GM10847 (cell line): ENCODE results near the gene CHIT1.

ENCODE experiments used
- POLR2A ChIP-seq: IDR thresholded peaks from 2 replicates; pipeline ENCODE4 v1.6.1; 2011; ENCODE audit not compliant: insufficient read length; ENCODE audit errors: extremely low read depth

The CHIT1 gene

DNA sequence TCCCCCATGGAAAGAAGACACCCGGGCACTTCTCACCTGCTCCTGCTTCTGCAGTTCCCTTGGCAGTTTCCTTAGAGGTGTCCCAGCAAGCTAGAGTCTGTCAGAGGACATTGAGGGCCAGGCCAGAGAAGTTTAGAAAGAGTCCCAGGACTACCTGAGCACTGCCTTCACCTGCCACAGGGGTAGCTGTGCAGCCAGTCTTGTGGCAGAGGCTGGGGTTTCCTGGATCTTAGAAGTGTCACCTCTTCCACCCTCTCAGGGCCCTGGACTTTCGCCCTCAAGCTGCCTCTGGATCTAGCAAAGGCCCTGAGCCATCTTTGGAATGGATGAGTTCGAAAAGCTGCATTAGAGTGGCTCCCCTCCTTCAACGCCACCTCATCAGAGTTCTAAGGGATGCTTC lies 41.0 kb upstream of the CHIT1 start:
- no peak for TF ChIP-seq POLR2A

DNA sequence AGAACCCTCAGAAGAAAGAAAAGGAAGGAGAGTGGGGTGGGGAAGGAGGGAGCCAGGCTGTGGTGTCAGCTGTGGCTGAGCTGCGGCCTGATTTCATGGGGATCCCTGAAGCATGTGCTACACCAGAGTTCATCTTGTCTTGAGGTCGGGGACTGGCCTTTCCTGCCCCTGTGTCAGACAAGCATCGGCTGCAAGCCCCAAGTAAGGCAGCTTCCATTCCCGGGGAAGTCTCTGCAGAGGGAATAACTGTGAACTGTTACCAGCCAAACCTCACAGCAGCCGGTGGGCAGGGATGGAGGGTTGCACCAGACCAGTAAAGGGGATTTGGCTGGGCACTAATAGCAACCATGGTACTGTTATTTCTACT lies 40.2 kb upstream of the CHIT1 start:
- TF ChIP-seq POLR2A = no peak

GRCh38 chr1:203268901-203269653 lies 39.6 kb upstream of the CHIT1 start:
- no peak for TF ChIP-seq POLR2A

GRCh38 chr1:203267912-203268311 lies 38.4 kb upstream of the CHIT1 start:
- no peak for TF ChIP-seq POLR2A

GRCh38 chr1:203267347-203267846 lies 37.9 kb upstream of the CHIT1 start:
- no peak for TF ChIP-seq POLR2A

DNA sequence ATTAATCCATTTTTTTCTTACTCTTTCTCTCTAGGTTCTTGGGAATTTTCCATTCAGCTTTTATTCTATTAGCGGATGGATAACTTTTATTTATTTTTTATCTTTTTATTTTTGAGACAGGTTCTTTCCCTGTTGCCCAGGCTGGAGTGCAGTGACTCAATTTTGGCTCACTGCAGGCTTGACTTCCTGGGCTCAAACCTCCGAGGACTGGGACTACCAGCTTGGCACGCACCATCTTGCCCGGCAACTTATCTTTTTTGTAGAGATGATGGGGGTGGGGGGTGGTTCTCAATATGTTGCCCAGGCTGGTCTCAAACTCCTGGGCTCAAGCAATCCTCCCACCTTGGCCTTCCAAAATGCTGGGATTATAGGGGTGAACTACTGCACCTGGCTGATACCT lies 36.1 kb upstream of the CHIT1 start:
- TF ChIP-seq POLR2A = no peak

- TF ChIP-seq POLR2A = no peak
Measured at GRCh38 chr1:203264052-203264501, 34.6 kb upstream of the CHIT1 start.

DNA sequence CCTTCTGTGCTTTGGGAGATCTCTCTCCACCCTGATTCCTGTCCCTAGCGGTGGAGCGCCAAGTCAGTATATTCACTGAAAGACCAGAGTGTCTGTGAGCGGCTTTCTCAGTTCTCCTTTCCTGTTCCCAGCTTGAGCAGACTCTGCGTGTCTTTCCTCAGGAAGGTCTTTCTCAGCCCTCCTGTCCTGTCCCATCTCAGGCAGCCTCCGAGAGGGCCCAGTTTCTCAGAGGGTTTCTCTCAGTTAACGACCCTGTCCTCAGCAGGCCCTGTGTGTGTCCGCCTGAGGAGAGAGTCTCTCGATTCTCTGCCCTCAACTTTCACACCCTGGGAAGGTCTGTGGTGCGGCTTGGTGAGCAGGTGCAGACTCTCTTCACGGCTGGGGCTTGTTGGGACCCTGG lies 34.0 kb upstream of the CHIT1 start:
- TF ChIP-seq POLR2A = no peak

DNA sequence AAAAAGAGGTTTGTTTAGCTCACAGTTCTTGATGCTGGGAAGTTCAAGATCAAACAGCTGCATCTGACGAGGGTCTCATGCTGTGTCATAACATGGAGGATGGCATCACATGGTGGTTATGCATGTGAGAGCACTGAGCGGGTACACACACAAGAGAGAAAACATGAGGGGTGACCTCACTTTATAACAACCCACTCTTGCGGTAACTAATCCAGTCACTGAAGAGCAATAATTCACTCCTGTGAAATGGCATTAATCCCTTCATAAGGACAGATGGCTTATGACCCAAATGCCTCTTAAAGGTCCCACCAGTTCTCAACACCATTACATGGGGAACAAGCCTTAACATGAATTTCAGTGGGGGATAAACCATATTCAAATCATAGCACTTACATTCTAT lies 23.2 kb upstream of the CHIT1 start:
- no peak for TF ChIP-seq POLR2A

GRCh38 chr1:203251466-203251865 lies 22.0 kb upstream of the CHIT1 start:
- TF ChIP-seq POLR2A = no peak

GRCh38 chr1:203250911-203251310 lies 21.4 kb upstream of the CHIT1 start:
- TF ChIP-seq POLR2A = no peak

DNA sequence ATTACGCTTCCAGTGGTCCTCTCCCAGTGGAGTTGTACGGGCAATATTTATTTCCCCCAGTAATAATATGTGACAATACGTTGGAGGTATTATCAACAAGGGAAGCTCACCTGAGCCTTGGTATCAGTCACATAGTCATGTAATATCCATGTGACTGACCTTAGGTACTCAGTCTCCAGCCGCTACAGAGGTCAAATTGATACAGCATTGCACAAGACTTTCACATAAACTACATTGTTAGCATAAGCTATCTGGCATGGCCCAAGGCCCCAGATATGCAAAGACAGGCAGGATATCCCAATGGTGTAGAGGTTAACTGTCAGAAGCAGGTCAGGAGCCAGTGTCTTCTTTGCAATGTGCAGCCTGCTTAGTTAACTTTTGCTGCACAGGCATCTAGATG lies 15.3 kb upstream of the CHIT1 start:
- no peak for TF ChIP-seq POLR2A

DNA sequence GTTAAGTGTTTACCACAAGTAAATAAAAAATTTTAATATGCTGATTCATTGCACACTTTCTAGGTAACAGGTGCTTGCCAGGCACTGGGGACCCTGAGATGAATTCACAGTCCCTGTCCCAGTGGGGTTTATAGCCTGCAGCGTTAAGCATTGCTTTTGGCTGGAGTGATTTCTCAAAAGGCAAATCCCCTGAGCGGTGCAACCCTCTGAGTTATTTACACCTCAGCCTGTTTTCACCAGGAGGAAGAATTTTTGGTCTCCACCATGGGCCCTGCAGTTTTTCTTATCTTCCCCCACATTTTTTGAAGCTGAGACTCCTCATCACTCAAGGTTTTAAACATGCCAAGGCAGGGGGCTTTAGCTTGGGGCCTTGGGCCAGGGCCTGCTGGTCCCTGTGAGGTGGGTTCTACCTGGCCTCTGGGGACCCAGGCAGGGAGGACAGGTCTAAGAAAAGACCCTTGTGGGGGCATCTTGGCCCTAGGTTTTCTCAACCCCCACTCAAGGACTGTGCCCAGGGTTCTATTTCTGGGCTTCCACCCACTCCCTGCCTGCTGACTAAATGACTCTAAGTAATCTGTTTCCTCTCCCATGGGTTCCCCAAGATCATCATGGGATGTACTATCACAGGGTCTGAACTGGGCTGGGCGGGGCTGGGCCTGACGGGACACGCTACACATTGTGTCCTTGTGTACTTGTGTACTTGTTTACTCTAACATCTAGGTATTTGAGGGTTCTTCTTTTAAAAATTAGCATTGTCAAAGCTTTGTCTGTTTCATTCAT lies 10.2 kb upstream of the CHIT1 start:
- TF ChIP-seq POLR2A = no peak

DNA sequence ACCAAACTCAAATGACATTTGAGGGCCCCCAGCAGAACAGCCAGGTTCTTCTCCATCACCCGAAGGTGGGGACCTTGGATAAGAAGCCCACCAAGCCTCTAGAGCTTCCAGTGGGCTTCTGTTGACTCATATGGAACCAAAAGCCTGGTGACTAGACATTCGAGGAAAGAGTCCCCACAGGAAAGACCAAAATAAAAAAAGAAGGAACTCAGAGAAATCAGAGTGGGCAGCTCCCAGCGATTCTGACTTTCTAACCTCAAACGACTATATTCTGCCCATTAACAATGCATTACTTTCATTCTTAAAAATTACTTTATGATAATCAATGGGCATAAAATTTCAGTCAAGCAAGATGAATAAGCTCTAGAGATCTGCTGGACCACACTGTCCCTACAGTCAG lies 9.6 kb upstream of the CHIT1 start:
- no peak for TF ChIP-seq POLR2A

GRCh38 chr1:203238535-203238934 lies 9.1 kb upstream of the CHIT1 start:
- no peak for TF ChIP-seq POLR2A

- no peak for TF ChIP-seq POLR2A
Measured at GRCh38 chr1:203228670-203229069, 803 bp downstream of the CHIT1 start.
